Urothelium cell line (cell line): ENCODE measurements around the gene DIP2C.
"Not testable (repeated sequence)": the region's sequence is repeated elsewhere in the genome, so short reads cannot be mapped to it uniquely, and the experiment has no call there.

Experiments used
- DNase-seq: peaks from one replicate; pipeline ENCODE4 v3.0.0; 2011; ENCODE audit warnings: low spot score, mixed read lengths
- FAIRE-seq: peaks from 2 replicates; lab custom pipeline; 2011; peaks lifted over from hg19 to GRCh38; lab: Jason Lieb, UNC

DIP2C gene

GRCh38 chr10:490256-490655 is 199.2 kb downstream of the DIP2C start:
- no peak for FAIRE-seq

DNA sequence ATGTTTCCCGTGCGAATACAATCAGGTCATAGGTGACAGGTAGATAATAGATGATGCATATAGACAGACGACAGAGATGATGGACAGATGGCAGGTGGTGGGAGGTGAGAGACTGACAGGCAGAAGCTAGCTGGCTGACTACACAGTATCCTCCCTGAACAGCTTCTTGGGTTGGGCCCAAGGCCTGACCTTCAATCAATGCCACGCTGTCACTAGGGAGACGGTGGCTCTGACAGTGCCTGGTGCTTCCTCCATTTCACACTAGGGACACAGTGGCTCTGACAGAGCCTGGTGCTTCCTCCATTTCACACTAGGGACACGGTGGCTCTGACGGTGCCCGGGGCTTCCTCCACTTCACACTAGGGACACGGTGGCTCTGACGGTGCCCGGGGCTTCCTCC is 200.1 kb downstream of the DIP2C start:
- no peak for FAIRE-seq
- no peak for DNase-seq

More at GRCh38 chr10:490256-490655, 199.2 kb downstream of the DIP2C start:
- no peak for DNase-seq

- no peak for DNase-seq
- FAIRE-seq, result no peak
Observed at GRCh38 chr10:488933-489215, 200.6 kb downstream of the DIP2C start.

GRCh38 chr10:488081-488932 is 201.2 kb downstream of the DIP2C start:
- FAIRE-seq (no peak), DNase-seq (no peak)

- DNase-seq, result no peak
- FAIRE-seq, result no peak
Observed at GRCh38 chr10:486666-487322, 202.7 kb downstream of the DIP2C start.

DNA sequence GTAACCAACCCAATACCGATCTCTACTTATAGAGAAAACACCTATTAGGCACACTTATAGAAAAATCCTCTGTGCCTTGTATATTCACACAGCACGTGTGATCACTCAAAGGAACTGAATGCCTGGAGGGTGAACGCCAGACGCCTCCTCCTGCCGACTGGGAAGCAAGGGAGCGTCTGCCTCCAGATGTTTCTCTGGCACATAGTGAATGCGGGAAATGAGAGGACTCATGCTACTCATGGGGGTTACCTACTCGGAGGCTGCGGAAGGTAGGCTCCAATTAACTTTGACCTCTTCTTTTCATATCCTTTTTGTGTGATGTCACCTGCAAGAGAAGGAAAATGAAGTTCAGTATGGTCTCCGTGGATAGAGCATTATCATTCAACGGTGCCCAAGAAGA is 203.3 kb downstream of the DIP2C start:
- no peak for DNase-seq
- no peak for FAIRE-seq

DNA sequence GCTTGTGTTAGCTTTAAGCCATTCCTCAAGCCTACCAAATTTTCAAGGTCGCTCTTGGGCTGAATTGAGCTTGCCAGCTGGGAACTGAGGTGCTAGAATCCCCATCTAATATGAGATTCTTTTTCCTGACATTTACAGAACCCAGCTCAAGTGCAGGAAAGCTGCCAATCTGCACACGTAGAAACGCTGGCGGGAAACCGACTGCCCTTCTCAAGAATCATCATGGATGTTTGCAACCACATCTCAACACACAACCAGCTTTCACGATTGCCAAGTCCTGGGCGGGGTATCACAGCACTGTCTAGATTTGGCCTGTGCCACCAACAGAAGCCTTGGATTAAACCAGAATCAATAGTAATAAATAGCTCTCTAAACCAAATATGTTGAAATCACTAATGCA is 203.7 kb downstream of the DIP2C start:
- FAIRE-seq, result no peak

GRCh38 chr10:484925-485661 is 204.4 kb downstream of the DIP2C start:
- no peak for DNase-seq
- no peak for FAIRE-seq

More for the DNA sequence above, 203.7 kb downstream of the DIP2C start:
- no peak for DNase-seq

GRCh38 chr10:484441-484924 is 205.0 kb downstream of the DIP2C start:
- DNase-seq, result no peak
- FAIRE-seq, result no peak

DNA sequence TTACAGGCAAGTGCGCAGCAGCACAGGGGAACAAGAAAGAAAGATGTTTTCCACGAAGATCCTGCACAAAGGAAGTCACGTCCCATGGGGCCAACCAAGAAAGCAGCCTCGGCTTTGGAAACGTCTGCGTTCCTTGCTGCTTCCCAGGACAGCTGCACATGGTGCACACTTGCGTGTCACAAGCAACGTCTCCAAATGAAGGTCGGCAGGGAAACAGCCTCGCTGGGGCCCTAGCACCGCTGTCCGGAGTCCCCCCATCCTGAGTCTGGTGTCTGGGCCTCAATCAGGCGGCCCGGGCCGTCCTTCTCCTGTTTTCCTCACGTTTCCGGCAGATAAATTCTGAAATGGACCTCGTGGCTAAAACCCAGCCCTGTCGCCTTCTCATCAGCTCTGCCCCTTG is 206.2 kb downstream of the DIP2C start:
- no peak for DNase-seq
- FAIRE-seq, result no peak

- FAIRE-seq, result no peak
- DNase-seq, result no peak
Observed at GRCh38 chr10:482848-483247, 206.6 kb downstream of the DIP2C start.

DNA sequence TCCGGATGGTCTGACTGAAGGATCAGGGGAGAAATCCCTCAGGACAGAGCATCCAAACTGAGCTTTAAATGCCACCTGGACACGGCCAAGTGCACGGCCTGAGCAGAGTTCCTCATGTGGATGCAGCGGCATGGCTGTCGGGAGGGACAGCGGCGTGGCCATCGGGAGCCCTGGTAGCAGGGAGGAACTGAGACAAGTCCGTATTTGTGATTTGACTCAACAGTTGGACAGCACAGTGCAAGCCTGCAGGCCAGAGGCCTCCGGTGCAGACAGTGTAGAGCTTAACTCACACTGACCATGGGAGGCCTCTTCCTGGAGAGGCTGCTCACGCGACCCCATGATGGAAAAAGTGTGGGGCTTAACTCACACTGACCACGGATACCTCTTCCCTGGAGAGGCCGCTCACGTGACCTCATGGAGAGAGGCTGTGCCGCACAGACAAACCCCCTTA is 207.4 kb downstream of the DIP2C start:
- no peak for FAIRE-seq
- no peak for DNase-seq

DNA sequence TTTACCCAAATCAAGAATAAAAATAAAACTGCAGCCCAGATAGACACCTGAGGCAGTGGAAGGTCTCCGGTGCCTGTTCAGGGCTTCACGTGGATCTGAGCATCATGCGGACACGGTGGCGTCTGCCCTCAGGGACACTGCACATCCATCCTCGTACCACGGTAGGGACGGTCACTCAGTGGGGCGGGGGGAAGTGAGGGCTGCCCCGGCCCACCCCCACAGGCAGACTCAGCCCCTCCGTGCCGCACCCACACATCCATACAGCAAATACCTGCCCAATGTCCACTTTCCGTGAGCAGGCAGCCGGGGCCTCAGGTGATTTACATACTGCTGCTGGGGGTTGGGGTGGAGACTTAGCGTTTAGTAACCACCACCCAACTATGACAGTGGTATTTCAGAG is 207.8 kb downstream of the DIP2C start:
- no peak for DNase-seq
- FAIRE-seq, result no peak

- FAIRE-seq (no peak), DNase-seq (no peak)
Observed at GRCh38 chr10:480928-481552, 208.4 kb downstream of the DIP2C start.

DNA sequence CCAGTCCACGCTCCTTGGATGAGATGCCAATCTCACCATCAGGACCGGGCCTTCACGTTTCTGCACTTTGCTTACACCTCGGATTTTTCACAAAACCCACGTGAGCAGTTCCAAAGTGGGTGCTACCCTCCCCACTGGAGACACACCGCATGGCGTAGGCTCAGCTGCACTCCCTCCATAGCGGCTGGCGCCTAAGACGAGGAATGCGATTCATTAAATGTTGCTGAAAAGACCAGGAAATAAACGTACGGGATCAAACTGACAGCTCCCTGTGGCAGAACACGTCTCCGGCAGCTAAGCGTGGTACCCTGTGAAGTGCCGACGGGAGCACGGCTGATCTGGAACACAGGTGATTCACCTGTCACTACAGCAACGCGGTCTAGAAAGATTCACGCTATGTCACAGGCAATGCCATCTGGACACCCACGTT is 209.0 kb downstream of the DIP2C start:
- FAIRE-seq (no peak), DNase-seq (no peak)

- FAIRE-seq, DNase-seq: not testable (repeated sequence)
Observed at GRCh38 chr10:479706-480497, 209.6 kb downstream of the DIP2C start.

GRCh38 chr10:478471-479245 is 210.8 kb downstream of the DIP2C start:
- DNase-seq (no peak), FAIRE-seq (no peak)

- no peak for DNase-seq
- FAIRE-seq, result no peak
Observed at GRCh38 chr10:477620-478019, 211.8 kb downstream of the DIP2C start.

GRCh38 chr10:476455-476780 is 213.1 kb downstream of the DIP2C start:
- no peak for DNase-seq
- FAIRE-seq, result no peak
